Measurements from ENCODE around the gene CADPS2.

DNA sequence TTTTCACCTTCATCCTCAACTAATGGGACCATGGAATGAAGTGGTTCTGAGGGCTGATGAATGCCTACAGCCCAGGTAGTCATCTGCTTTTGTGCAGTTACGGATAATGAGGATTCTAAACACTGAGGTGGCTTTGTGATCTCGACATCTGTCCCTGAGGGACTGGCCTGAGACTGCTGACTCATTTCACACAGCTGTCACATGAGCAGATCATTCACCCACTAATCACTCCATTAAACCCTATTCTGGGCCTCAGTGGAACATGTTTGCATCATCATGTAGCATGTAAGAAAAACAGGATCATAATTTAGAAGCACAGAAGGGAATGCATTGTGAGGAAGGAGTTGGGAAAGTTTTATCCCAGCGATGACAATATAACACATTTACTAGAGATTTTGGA is 502.3 kb downstream of the CADPS2 start:
- TF ChIP-seq POLR2AphosphoS5 (IDR thresholded peaks at IDR 0.05), result no peak
- TF ChIP-seq, protein P1, sequence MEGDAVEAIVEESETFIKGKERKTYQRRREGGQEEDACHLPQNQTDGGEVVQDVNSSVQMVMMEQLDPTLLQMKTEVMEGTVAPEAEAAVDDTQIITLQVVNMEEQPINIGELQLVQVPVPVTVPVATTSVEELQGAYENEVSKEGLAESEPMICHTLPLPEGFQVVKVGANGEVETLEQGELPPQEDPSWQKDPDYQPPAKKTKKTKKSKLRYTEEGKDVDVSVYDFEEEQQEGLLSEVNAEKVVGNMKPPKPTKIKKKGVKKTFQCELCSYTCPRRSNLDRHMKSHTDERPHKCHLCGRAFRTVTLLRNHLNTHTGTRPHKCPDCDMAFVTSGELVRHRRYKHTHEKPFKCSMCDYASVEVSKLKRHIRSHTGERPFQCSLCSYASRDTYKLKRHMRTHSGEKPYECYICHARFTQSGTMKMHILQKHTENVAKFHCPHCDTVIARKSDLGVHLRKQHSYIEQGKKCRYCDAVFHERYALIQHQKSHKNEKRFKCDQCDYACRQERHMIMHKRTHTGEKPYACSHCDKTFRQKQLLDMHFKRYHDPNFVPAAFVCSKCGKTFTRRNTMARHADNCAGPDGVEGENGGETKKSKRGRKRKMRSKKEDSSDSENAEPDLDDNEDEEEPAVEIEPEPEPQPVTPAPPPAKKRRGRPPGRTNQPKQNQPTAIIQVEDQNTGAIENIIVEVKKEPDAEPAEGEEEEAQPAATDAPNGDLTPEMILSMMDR (IDR thresholded peaks at IDR 0.05), result no peak
- TF ChIP-seq POLR2A (IDR thresholded peaks at IDR 0.05), result no peak
